AG09309 (cell line): ENCODE data around the gene SNX10.
A peak's percentile ranks its signal among the peaks of the same experiment; 100 is the strongest.
"Not testable (repeated sequence)": the region's sequence is repeated elsewhere in the genome, so short reads cannot be mapped to it uniquely, and the experiment has no call there.

Experiments used
- DNase-seq: peaks from one replicate; pipeline ENCODE4 v3.0.0-alpha.2; 2010; ENCODE audit warnings: low read depth
- H3K4me3 ChIP-seq: 2 replicates; pipeline ENCODE4 v1.5.1; 2011; ENCODE audit warnings: mild to moderate bottlenecking, low read depth, low read length, moderate library complexity; ENCODE audit not compliant: control insufficient read depth
- CTCF ChIP-seq: IDR thresholded peaks from 2 replicates; pipeline ENCODE4 v1.5.1; 2011; ENCODE audit warnings: mild to moderate bottlenecking, low read depth, low read length, inconsistent platforms; ENCODE audit not compliant: insufficient read depth, control insufficient read depth; ENCODE audit errors: missing control alignments

SNX10 gene

GRCh38 chr7:26291699-26292538 is at the start of gene SNX10:
Gene SNX10, plus strand, starts transcription at chr7:26291862. Its CDS starts 54,581 bp downstream, at chr7:26346443.
- no peak for TF ChIP-seq CTCF
- H3K4me3 ChIP-seq = peak within 1 kb of the TSS; percentile 26
- no peak for DNase-seq

- H3K4me3 ChIP-seq = no peak overlapping the region
- TF ChIP-seq CTCF = no peak
- DNase-seq = no peak
Measured at GRCh38 chr7:26245150-26245549, 46.5 kb upstream of the SNX10 start.

GRCh38 chr7:26250239-26250638 is 41.4 kb upstream of the SNX10 start:
- TF ChIP-seq CTCF = no peak
- no peak for DNase-seq
- H3K4me3 ChIP-seq = no peak overlapping the region

GRCh38 chr7:26261866-26262265 is 29.8 kb upstream of the SNX10 start:
- DNase-seq, H3K4me3 ChIP-seq: not testable (repeated sequence)

GRCh38 chr7:26265065-26265464 is 26.6 kb upstream of the SNX10 start:
- H3K4me3 ChIP-seq = no peak overlapping the region
- no peak for TF ChIP-seq CTCF
- DNase-seq = no peak

- DNase-seq = no peak
- no peak for TF ChIP-seq CTCF
- no peak overlapping the region for H3K4me3 ChIP-seq
Measured at GRCh38 chr7:26265499-26266075, 26.1 kb upstream of the SNX10 start.

- TF ChIP-seq CTCF = no peak
- H3K4me3 ChIP-seq = no peak overlapping the region
- DNase-seq = no peak
Measured at GRCh38 chr7:26267601-26268166, 24.0 kb upstream of the SNX10 start.
